ENCODE results near the gene SPEG. TPM values are rescaled to one million over a fixed set of nuclear protein-coding genes. Genes with fewer than 3 reads are reported as not detected.

The SPEG gene
- total RNA-seq, 1 experiment from 2014 or later, result 56.6 TPM

DNA sequence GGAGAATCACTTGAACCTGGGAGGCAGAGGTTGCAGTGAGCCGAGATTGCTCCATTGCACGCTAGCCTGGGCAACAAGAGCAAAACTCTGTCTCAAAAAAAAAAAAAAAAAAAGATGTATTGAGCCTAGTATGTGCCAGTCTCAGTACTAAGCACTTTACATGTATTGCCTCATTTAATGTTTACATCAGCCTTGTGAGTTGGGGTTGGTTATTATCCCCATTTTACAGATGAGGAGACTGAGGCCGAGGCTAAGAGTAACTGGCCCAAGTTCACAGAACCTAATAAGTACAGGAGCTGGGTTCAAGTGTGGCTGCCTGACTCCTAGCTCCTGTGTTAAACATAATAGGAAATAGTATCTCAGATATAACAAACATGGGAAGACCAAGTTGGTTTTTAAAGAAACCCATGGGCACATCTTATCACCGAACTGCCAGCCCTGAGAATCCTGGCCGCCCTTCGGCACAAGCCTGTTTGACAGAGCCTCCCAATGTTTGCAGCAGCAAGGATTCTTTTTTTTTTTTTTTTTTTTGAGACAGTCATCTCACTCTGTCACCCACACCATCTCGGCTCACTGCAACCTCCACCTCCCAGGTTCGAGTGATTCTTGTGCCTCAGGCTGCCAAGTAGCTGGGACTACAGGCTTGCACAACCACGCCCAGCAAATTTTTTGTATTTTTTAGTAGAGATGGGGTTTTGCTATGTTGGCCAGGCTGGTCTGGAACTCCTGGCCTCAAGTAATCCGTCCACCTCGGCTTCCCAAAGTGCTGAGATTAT, 39.8 kb downstream of the SPEG start:
- TSS peak; percentile 52 for BruUV-seq (replicated peaks)
- Histone ChIP-seq H3K9ac (ENCODE audit: low read length) (no peak overlapping the region), H3K27ac (ENCODE audit: low read depth, low read length) (no peak overlapping the region), H3K4me1 (ENCODE audit: control insufficient read depth in 1 of 2, insufficient read depth in 2 of 2, low read length in 2 of 2) (peaks cover 3 to 16% of the 10 kb centered on the region in 2 experiments; a peak in 3 of 4 replicates), H4K20me1 (ENCODE audit: insufficient read depth) (no peaks in the 10 kb centered on the region), H3K27me3 (ENCODE audit: insufficient read depth, low read length) (no peaks in the 10 kb centered on the region), H3K4me2 (ENCODE audit: low read length) (no peak overlapping the region), H3K9me2 (ENCODE audit: insufficient read depth) (no peaks in the 10 kb centered on the region), H3K4me3 (replicated peaks in 1 of 2; ENCODE audit: low read depth in 1 of 2, low read length in 2 of 2) (no peak overlapping the region), H3K36me3 (ENCODE audit: control insufficient read depth in 1 of 2, insufficient read depth in 2 of 2, low read length in 2 of 2) (no peaks in the 10 kb centered on the region), H2AFZ (ENCODE audit: low read depth, low read length, poor library complexity, severe bottlenecking) (no peak overlapping the region), H3K79me2 (ENCODE audit: insufficient read depth, low read length) (no peaks in the 10 kb centered on the region), H3K9me3 (ENCODE audit: control insufficient read depth in 1 of 2, insufficient read depth in 1 of 2, low read depth in 1 of 2, low read length in 2 of 2) (no peaks in the 10 kb centered on the region)
- POLR2A ChIA-PET, result no interaction called here
- intact Hi-C loops (cut with micrococcal nuclease), result no loop called here
- CTCF ChIA-PET, result interaction anchor here (1.4 to 4.3 kb wide), 3 partner anchors 11 to 56 kb away, joined by 3 to 25 read pairs (median 4); no protein-coding TSS in a partner anchor
- RAD21 ChIA-PET (ENCODE audit: low non-redundant PET in 1 of 2, low total read pairs in 2 of 2, uncharacterized antibody in 2 of 2, unreplicated experiment in 2 of 2), result no interaction called here
- TF ChIP-seq SIN3A (IDR thresholded peaks at IDR 0.05; ENCODE audit: low read depth) (no peak), POLR2AphosphoS5 (IDR thresholded peaks at IDR 0.05; ENCODE audit: low read depth, low read length) (no peak), ZNF274 (IDR thresholded peaks at IDR 0.05; ENCODE audit: low read depth, low read length) (no peak), SP1 (IDR thresholded peaks at IDR 0.05; ENCODE audit: low read depth) (no peak), TCF7L2 (IDR thresholded peaks at IDR 0.05; ENCODE audit: borderline replicate concordance, extremely low read depth, insufficient read depth, insufficient read length) (no peak), REST (IDR thresholded peaks at IDR 0.05; ENCODE audit: low read depth) (no peak), YY1 (IDR thresholded peaks at IDR 0.05; ENCODE audit: extremely low read depth, insufficient replicate concordance, low read depth, low read length) (no peak), FOSL1 (IDR thresholded peaks at IDR 0.05; ENCODE audit: low read depth) (no peak), ELF1 (IDR thresholded peaks at IDR 0.05; ENCODE audit: borderline replicate concordance, low read depth) (no peak), CBX3 (IDR thresholded peaks at IDR 0.05; ENCODE audit: low read depth) (no peak), JUND (IDR thresholded peaks at IDR 0.05) (no peak)
- TF ChIP-seq, protein P1, sequence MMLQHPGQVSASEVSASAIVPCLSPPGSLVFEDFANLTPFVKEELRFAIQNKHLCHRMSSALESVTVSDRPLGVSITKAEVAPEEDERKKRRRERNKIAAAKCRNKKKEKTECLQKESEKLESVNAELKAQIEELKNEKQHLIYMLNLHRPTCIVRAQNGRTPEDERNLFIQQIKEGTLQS (IDR thresholded peaks at IDR 0.05), result no peak
- ATAC-seq (no peak), DNase-seq (ENCODE audit: low read depth, low spot score) (no peak)
